Central memory CD4-positive, alpha-beta T cell (primary cell): ENCODE results near the gene RIIAD1.
A peak's percentile ranks its signal among the peaks of the same experiment; 100 is the strongest.
"Not testable (repeated sequence)": the region's sequence is repeated elsewhere in the genome, so short reads cannot be mapped to it uniquely, and the experiment has no call there.

ENCODE experiments used
- DNase-seq: peaks from one replicate; pipeline ENCODE4 v3.0.0; 2022
- total RNA-seq, 3 experiments: gene quantifications; one replicate each; lab custom pipeline; 2026; lab: John Stamatoyannopoulos, UW

The RIIAD1 gene, protein sequence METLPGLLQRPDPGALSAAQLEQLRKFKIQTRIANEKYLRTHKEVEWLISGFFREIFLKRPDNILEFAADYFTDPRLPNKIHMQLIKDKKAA
- total RNA-seq: 0 to 0.05 (median 0) reads per million in 3 experiments

DNA sequence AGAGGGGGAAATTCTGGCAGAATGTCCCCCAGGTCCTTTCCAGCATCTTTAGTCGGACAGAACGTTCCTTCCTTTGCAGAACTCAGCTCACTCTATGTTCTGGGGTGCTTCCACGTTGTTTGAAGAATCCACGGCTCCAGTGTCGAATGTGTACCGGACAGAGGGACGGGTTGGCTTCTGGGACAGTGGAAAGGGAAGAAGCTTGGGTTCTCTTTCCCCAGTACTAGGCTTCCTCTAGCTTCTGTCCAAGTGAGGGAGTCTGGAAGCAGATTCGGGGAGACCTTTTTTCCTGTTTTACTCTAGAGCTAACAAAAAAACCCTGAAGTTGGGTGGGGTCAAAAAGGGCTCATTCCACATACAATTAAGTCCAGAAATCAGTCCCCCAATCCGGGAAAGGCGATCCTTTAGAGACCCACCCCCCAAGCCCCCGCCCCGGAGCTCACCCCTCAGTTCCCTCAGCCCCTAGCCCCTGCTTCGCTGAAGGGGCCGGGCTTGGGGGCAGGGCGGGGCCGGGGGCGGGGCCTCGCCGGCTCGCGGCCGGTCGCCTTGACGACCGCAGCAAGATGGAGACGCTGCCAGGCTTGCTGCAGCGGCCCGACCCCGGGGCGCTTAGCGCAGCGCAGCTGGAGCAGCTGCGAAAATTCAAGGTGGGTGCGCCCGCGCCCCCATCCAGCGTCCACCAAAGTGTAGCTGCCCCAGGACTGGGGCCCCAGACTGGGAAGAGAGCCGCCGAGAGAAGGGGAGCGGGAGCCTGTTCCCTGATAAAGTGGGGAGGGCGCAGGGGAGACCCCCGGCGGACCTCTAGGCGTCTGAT is at the start of gene RIIAD1:
Gene RIIAD1, plus strand, starts transcription at position 549 of the 814 bp plus-strand sequence. Its CDS starts 15 bp downstream, at position 564.
- peak; percentile 20 for DNase-seq

DNA sequence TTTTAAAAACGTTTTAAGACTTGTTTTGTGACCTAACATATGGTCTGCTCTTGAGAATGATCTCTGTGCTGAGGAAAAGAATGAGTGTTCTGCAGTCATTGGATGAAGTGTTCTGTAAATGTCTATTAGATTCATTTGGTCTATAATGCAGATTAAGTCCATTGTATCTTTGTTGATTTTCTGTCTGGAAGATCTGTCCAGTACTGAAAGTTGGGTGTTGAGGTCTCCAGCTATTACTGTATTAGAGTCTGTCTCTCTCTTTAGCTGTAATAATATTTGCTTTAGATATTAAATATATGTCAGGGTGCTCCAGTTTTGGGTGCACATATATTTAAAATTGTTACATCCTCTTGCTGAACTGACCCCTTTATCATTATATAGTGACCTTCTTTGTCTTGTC is 47.9 kb upstream of the RIIAD1 start:
- DNase-seq: no peak

DNA sequence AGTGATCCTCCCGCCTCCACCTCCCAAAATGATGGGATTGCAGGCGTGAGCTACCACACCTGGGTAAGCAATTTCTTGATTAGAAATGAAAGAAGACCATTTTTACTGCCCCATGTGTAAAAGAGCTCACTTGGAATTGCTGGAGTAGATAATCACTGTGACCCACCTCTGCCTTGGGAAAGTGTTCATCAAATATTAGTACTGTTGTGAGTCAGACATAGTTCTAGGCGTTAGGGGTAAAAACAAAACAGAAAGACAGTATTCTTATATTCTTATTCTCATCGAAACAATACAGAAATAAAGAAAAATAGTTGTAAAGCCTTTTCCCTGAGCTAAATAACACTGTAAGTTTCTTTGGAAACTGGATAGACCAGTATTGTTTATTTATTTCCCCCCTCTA is 40.9 kb upstream of the RIIAD1 start:
- DNase-seq: no peak

DNA sequence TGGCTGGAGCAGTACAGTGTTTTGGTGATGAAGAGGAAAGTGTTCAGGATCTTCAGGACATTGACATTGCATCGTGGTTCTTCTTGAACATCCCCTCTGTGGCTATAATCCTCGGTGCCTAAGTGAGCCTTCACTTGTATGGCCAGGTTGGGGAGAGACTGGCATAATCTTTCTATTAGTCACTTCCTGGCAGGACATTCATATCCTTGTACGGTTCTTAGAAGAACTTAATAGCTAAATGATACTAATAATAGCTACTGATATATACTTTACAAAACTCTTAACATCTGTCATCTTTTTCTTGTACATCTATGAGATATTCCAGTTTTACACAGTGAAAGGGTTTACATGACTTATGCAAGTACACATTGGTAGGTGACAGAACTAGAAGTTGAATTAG is 40.5 kb upstream of the RIIAD1 start:
- DNase-seq: no peak

DNA sequence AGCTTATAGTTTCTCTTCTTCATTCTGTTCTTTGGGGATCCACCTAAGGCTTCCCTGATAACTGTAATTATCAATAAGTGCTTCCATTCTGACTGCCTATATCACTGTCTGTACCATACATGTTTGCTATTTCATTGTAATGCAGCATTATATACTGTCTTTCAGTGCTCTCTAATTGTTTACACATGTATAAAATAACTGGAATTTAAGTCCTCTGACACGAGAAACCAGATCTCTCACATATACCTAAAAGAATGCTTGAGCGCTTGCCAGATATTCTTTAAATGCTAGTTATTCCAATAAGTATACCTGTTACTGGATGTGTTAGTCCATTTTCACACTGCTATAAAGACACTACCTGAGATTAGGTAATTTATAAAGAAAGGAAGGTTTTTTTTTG is 39.4 kb upstream of the RIIAD1 start:
- DNase-seq: no peak

DNA sequence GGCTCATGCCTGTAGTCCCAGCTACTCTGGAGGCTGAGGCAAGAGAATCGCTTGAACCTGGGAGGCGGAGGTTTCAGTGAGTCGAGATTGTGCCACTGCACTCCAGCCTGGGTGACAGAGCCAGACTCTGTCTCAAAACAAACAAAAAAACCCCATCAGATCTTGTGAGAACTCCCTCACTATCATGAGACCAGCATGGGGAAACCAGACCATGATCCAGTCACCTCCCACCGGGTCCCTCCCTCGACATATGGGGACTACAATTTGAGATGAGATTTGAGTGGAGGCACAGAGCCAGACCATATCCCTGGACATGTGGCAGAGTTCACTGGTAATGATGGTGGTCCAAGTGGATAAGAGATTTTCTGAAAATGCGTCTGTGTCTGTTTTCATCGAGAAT is 38.4 kb upstream of the RIIAD1 start:
- not testable (repeated sequence) for DNase-seq

DNA sequence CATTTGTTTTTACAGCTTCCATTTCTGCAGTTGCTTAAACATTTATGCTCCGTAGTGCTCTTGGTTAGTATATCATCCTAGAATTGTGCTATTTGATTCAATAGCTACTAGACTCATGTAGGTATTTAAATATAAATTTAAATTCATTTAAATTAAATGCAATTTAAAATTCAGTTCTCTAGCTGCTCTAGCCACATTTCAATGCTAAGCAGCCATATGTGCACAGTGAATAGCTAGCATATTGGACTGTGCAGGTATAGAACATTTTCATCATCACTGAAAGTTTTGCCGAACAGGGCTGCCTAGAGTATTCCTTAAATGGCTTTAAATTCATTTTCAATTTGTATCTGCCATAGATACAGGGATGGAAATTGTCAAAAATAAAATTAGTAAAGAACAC is 37.2 kb upstream of the RIIAD1 start:
- no peak for DNase-seq

DNA sequence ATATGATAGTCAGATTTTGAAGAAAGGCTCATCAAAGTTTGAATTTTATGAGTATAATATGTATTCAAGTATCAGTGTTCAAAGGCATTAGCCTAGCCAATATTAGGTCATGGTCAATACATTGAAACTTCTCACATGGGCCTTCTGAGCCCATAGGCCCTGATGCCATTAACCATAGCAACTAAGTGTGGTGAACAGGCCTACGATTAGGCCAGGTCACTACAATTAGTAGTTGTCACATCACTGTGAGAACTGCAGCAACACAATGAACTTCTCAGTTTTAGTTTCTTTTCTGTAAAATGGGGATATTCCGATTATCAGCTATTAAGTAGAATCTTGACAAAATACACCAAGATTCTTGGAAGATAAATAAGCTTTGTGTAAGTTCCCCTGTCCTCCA is 34.8 kb upstream of the RIIAD1 start:
- no peak for DNase-seq

DNA sequence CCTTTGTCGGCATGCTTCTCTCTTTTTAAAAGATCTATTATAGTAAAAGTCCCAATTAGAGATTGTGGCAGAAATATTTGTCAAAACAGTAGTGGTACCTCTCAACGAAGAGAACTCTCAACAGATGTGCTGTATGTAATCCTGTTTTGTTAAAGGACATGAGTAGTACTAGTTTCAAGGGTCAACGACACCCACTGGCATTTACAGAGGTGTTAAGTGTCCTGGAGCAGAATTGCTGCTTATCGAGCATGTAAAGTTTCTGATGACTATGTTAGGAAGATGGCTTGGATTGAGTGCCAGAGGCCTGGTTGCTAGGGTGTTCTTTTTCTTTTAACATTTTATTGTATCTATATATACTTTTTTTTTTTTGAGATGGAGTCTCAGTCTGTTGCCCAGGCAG is 31.8 kb upstream of the RIIAD1 start:
- no peak for DNase-seq

DNA sequence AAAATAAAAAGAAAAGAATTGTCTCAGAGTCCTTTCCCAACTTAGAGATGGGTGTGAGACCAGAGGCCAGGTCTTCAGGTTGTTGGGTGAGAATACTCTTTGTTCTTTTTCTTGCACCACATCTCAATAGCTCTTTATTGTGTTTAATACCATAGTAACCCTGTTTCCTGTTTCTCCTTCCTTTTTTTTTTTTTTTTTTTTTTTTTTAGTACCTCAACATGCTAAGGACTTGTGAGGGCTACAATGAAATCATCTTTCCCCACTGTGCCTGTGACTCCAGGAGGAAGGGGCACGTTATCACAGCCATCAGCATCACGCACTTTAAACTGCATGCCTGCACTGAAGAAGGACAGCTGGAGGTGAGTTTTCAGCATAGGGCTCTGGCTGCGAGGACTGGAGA is 29.1 kb upstream of the RIIAD1 start:
- no peak for DNase-seq

DNA sequence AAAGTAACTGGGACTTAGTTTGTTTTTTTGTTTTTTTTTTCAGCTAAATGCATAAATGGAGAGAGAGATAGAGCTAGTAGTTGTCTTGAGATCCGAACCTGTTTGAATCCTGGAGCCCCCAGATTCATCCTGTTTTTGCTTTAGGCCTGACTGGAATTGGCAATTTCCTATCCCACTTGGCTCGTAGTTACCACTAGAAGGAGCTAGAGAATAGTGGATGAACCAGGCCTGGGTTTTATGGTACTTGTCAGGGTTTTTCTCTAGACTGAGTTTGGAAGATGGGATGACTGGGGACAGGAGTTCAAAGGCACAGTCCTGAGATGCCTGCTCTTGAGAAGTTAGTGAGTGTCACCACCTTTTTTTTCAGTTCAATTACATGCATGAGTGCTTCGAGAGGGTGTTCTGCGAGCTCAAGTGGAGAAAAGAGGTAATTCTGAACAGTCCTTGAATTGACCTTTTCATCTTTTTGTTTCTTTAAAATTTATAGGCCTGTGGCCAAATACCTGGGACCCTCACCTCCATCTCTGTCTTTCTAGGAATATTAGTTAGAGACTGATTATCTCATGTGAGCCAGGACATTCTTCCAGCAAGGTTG is 28.2 kb upstream of the RIIAD1 start:
- DNase-seq: no peak

DNA sequence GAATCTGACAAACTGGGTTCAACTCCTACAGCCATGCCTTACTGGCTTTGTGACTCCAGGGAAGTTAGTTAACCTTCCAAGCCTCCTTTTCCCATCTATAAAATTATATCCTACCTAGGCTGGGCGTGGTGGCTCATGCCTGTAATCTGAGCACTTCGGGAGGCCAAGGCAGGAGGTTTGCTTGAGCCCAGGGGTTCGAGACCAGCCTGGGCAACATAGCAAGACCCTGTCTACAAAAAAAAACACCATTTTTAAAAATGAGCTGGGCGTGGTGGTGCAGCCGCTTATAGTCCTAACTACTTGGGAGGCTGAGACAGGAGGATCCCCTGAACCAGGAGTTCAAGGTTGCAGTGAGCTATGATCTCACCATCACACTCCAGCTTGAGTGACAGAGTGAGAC is 19.8 kb upstream of the RIIAD1 start:
- no peak for DNase-seq

DNA sequence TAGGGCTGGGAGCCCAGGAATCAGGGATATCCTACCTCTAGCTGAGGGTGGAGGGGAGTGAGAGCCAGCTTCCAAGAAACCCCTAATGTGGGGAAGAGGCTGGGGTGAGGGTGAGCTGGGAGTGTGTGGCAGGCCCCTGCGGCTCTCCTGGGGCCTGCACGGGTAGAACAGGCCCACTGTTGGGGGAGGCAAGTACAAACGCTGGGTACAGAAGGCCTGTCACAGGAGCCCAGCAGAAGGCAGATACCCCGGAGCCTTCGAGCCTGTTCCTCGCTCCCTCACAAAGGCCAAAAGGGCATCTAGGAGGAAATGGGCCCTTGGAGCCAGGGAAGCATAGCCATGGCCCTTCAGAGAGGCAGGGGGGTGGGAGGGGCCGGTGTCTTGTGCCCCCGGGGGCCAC is 18.4 kb upstream of the RIIAD1 start:
- no peak for DNase-seq

DNA sequence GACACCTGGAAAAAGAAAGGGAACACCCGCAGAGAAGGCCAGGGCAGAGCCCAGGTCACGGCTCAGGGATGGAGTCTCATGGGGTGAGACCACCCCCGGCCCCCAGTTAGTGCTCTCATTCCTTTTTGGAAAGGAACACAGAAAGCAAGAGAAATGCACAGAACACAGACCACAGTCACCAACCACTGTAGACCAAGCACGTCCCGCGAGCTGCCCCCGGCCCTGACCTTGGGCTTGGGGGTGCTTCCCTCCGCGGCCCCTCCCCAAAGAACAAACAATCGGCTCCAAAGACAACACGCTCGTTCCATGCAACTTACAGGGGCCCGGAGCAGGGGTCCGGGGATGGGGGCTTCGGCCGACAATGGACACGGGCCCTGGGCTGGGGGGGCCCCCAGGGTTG is 17.5 kb upstream of the RIIAD1 start:
- DNase-seq: no peak

DNA sequence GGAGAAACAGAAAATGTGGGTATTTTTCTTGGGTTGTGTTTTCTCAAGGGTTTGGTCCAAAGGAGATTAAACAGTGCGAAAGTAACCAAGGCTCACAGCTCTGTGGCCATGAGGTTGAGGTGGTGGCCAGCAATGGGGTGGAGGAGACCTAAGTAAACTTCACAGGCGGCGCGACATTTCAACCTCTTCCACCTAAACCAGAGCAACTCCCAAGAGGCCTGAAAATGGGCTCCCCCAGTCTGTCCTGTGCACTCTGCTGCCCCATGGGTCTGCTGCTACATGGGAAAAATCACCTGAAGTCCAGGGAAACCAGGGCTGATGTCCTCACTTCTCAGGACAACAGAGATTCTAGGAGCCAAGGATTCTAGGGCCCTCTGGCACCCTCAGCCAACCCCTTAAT is 17.1 kb upstream of the RIIAD1 start:
- DNase-seq: no peak

DNA sequence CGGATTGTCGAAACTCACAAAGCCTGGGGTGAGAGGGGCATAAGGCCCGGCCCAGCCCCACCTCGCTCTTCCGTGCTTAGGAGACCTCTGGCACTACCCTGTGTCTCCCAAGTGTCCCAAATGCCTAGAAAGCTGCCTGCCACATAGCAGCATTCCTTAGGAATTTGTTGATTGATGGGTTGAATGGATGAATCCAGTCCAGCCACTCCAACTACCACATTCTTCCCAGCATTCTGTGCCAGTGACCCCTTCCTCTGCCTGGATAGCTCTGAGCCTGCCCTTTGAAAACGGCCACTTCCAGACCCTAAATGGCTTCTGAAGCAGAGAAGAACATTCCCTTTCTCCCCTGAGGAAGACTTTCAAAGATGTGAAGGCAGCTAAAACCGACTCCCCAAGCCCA is 16.2 kb upstream of the RIIAD1 start:
- no peak for DNase-seq

DNA sequence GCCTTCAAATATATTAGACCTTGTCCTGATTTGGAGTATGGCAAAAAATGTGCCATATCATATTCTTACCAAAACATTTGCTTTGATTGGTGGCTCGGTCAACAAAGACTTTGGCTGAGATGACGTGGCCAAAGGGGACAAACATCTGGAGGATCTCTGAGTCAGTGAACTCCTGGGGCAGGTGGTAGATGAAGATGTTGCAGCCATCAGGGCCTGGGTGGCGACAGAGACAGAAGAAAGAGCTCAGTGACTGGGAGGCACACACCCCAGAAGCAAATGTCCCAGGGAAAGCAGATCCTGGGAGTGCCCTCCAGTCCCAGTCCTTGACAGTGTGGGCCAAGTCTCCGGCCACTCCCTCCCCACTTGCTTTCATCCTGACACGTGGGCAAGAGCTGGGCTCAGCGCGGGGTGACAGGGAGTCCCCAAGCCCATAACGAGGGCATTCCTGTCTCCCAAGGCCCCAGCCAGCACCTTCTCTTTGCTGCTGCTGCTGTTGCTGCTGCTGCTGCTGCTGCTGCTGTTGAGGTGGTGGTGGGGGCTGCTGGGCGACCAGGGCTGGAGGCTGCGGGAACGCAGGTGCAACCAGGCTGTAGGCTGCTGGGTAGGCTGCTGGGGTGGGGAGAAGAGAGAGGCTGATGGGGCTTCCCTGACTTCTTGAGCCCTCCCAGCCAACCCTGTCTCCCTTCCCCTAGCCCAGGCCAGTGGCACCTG is 15.4 kb upstream of the RIIAD1 start:
- DNase-seq: no peak

DNA sequence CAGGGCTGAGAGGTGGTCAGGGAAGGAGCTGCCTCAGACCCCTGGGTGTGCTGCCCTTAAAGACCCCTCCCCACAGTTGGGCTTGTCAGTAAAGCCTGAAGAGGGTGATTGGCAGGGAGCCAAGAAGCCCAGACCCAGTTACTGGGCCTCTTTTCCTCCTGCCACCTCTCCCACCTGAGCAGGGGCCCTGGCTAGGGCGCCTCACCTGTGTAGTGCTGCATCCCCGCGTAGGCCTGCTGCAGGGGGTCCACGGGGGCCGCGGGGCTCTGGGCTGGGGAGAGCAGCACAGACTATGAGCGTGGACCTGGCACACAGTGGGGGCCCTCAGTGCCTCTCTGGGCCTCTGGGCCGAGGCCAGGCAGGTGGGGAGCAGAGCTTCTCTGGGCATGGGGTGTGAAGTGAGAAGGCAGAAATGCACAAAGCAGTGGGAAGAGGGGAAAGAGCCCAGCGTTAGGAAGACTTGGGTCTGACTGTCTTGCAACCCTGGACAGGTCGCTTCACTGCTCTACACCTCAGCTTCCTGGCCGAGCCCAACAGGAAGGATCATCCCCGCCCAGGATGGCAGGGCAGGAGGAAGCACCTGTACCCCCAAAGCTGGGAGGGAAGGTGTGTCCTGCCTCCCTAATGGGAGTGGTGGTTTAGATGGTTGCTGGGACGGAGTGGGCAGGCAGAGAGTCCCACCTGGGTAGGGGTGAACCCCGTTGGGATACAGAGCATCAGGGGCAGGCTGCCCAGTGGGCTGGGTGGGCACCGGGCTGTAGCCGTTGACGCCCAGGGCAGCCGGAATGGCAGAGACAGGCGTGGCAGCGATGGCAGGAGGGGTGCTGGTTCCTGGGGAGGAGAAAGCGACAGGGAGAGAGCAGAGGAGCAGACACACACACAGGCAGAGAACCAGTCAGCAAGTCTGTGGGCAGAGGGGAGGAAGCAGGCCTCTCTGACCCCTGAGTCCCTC is 14.6 kb upstream of the RIIAD1 start:
- DNase-seq: no peak

DNA sequence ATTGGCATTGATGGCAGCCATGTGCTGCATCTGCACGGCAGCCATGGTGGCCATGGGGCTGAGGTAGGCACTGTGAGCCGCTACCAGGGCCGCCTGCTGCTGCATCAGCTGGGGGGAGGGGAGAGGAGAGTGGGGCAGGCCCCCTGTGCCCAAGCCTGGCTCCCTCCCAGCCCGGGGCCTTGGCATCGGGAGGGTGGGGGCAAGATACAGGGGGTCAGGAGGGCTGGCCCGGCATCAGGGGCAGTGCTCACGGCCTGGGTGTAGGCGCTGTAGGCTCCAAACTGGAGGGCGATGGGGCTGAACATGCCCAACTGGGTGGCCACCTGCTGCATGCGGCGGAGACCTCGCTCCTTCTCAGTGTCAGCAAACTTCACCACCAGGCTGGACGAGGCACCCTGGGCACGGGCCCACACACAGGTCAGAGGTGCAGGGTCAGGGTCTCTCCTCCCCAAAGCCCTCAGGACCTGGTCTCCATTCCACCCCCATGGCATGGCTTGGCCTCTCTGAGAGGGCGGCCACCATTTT is 13.7 kb upstream of the RIIAD1 start:
- no peak for DNase-seq

DNA sequence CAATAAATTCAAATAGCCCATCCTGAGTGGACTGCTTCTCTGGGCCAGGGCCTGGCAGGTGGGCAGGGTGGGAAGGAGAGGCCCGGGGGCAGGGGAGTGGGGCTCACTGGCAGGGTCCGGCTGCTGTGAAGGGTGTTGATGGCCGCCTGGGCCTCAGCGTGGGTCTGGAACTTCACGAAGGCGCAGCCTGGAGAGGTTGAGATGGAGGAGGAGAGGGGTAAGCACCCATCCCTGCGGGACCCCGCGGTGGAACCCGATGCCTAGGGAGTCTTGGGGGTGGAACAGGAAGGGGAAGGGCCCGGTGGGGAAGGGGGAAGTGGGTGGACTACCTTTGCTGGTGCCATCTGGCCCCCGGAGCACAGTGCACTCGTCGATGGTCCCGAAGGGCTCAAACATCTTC is 12.4 kb upstream of the RIIAD1 start:
- no peak for DNase-seq

DNA sequence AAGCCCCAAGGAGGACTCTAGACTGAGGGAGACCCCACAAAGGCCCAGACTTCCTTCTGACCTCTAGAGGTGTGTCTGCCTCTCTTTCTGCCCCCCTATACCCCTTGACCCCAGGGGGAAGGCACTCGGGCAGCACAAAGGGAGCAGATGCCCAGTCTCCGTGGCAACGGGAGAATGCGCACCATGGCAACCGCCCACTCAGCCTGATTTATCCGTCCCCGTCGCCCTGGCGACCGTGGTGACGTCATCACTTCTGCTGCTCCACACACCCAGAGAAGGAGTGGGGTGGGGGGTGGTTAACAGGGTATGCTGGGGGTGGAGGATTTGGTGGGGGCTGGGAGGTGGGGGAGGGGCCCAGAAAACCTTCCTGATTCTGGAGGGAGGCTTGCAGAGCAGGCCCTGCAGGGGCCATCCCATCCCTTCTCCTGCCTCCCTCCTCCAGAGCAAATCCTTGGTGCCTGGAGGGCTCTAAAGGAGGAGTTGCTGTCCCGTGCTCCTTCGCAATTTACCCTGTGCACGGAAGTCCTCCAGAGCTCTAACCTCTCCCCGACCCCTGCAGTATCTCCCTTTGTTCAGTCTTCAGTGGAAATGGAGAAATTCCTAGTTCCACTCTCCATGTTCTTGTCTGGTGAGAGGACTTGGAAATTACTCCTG is 11.0 kb upstream of the RIIAD1 start:
- DNase-seq: peak; percentile 19
